ENCODE measurements around the gene RAD51B.

The RAD51B gene

DNA sequence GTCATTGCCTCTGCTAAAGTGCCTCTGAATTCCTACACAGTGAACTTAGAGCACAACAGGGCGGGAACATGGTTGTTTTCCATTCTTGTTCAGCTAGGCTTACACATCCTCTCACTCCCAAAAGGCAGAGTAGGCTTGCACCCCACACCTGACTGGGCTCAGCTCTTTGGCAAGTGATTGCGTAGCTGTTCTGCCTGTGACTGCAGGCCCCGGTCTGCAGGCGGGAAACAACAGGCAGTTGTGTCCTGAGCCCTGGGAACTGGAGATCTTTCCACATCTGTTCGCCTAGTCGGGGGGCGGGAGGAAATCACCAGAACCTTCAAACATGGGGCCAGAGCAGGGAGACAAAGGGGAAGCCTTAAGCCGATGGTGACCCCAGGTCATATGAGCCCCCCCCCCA lies 698.6 kb downstream of the RAD51B start:
- FAIRE-seq (no peak), DNase-seq (ENCODE audit: low spot score) (no peak)

DNA sequence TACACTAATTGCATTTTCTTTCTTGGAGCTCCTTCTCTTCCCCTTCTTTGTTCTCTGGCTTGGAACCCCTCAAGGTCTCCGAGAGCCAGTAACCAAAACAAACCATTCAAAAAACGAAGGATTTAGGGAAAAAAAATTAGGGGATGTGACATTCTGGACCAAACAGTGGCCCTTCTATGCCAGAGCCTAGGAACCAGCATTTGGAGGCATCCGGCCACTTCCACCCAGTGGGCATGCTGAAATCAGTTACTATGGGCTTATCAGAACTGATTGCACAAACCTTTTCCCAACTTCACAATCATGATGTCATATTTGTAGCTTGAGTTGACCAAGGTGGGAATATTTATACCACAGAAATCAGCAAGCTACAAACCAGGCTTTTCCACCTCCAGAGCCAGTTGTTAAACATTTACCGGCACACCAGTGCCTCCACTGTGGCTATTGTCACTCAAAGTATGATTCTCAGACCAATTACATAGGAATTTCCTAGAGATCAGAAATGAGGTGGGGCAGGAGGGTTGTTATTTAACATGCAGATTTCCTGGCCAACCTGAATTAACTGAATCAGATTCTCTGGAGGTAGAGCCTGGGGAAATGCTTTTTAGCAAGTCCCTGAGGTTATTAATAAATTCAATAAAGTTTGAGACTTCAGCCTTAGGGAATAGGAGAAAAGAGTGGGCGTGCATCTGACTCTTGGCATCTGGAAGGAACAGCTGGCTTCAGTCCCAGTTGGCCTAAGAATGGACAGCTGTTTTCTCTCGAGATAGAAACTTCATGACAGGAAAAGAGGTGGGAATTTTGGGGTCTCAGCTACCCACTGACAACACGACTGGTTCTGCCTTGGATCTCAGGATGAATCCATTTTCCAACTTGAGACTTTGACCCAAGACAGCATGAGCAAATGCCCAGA lies 699.4 kb downstream of the RAD51B start:
- peak; percentile 58 for FAIRE-seq
- DNase-seq (ENCODE audit: low spot score), result peak; percentile 47

DNA sequence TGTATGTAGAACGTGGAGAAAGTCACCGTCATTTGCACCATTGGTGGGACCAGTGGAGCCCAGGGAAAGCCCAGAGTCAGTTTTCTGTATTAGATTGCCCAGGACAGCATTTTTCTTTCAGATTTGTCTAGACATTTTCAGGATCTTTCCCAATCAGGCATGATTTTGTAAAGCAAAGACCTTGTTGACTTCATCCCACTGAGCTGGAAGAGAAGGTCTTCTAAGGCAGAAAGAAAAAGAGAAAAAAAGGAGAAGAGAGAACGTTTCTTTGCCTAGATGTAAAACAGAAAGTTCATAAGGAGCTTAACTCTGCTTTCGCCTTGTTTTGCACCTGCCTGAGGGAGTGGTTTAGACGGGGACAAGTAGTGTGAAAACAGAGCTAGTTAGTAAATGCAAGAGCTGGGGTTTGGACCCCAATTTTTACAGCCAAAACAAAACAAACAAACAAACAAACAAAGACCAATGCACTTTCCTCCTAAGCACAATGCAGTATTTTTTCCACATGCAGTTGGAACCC lies 700.1 kb downstream of the RAD51B start:
- DNase-seq (ENCODE audit: low spot score) (no peak), FAIRE-seq (no peak)

DNA sequence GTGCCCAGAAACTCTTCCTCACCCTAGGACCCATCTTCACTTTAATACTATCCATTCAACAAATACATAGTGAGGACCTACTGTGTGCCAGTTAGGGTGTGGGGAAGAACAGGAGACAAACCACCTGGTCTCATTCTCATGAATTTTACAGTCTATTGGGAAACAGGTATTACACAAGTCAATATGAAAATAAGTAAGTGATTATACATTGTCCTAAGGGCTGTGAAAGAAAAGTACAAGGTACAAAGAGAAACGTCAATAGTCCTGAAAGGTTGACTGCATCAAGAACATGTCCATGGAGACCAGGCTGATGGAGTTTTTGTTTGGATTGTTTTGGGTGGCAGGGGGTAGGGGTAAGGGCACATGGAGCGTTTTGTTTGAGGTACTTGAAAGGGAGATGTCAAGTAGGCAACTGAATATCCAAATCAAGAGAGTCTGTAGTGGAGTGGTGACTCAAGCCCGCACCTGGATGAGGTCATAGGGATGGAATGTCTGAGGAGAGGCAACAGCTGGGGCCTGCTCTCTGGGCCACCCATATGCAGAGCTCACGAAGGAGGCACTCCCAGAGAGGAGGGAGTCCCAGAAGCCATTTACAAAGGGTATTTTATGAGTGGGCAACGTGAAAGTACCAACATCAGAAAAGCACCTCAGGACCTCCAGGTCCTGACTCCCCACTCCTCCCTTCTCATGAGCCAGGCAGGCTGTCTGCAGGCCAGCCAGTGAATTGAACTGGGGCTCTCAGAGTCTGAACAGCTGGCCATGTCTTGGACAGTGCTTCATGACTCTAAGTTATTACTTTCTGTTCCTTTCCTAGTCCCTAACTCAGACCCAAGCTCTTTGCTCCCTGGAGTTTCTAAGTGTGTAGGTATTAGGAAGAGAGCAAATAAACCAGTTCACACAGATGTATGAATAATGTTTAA lies 701.3 kb downstream of the RAD51B start:
- peak; percentile 40 for DNase-seq (ENCODE audit: low spot score)
- no peak for FAIRE-seq

DNA sequence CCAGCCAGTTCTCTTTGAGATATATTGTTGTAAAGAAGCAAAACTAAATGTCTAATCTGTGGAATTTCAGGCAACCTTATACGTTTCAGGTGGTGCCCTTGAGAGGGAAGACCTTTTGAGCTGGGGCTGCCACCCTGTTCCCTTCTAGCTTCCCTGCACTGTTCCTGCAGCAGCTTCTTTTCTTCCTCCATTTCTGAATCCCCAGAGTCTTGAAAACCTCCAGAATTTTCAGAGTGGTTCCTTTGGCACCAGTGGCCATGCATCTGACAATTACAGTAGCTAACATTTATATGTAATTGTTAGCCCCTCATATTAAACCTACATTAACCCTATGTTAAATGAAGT lies 702.0 kb downstream of the RAD51B start:
- DNase-seq (ENCODE audit: low spot score) (no peak), FAIRE-seq (no peak)

DNA sequence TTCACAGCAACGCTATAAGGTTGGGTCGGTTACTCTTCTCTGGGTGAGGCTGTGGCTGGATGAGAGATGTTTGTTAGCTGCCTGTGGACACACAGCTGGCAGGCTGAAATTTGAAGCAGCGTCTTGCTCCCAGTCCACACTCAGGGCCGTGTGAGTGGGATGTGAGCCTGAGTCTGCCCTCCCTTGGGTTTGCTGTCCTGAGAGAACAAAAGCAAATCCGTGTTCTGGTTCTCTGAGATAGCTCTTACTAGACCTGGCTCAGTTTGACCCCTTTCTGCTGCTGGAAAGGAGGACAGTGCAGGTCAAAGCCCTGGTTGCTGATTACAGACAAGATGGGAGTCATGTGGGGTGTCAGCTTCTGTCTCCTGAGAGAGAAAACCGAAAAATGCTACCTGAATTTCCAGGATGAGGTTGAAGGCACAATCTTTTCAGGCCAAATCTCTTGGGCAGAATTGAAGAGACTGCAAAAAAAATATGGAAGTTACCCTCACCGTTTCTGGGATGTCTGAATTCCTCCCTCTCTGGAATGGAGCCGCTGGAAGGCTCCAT lies 702.5 kb downstream of the RAD51B start:
- no peak for FAIRE-seq
- no peak for DNase-seq (ENCODE audit: low spot score)

DNA sequence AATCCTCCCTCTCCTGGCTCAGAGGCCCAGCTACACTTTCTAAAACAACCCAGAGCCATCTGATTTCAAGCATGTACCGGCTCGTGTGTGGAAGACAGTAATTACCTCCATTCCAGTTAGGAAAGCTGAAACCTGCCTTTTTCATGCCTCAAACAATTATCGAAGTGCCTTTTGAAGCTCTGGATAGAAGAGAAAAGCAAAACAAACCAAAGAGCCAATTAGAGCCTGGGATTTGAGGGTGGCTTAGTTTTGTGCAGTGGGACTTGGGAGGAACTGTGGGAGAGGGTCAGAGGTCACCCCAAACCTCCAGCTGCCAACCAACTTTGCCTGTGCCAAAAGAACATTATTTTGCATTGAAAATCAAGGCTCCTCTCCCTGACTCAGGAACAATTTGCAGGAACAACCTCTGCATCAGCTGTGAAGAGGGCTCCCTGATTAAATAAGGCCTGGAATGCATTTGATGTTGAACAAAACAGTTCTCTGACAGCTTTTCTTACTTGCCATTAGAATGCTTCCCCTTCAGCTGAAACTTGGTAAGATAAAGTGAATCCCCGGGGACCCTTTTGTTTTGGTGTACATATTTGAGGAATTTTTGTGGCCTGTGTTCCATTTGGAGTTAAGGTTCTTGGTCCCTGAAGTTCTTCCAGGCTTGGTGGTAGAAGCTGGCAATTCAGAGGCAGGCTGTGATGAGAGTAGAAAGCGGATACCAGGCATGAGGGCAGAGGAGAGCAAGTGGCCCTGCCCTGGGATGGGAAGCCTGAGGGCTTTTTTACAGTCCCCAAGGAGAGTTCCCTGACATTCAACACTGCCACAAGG lies 703.1 kb downstream of the RAD51B start:
- FAIRE-seq (no peak), DNase-seq (ENCODE audit: low spot score) (no peak)

DNA sequence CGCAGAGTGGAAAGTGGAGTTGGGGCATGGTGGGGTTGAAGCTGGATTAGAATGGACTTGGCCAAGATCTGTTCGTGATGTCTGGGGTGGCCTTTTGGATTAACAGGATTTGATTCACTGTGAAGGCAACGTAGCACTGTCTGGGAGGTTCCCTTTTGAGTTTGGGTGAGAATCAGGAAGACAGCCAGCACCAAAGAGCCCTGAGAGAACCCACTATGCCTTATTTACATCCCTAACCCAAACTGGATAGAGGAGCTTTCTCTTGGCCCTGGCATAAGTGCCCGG lies 703.7 kb downstream of the RAD51B start:
- DNase-seq (ENCODE audit: low spot score) (no peak), FAIRE-seq (no peak)

DNA sequence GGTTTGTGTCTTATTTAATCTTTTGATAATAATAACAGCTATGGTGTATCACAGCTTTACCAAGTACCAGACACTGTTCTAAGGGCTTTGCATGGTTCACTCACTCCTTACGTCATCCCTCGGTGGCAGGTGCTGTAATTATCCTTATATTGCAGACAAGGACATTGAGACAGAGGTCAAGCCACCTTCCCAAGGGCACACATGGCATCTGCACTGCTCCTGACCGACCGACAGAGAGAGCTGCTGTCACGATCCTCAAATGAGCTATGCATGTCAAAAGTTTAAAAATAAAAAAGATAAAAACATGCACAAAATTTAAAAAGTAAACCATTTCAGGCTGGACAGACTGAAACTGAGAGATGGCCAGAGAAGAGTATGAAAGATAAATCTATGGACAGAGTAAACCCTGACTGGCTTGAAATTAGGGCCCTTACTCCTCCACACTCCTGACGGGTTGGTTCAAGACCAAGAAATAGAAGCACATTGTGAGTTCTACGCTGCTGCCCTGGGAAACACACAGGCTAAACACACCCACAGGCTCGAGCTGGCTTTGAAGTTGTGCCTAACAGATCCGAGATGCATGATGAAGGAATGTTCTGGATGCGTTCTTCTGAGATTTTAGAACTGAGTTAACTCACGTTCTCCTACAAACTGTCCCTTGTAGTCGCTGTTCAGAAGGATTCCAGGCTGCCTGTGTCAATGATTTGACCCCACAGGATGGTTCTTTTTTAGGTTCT lies 704.6 kb downstream of the RAD51B start:
- FAIRE-seq (no peak), DNase-seq (ENCODE audit: low spot score) (no peak)

DNA sequence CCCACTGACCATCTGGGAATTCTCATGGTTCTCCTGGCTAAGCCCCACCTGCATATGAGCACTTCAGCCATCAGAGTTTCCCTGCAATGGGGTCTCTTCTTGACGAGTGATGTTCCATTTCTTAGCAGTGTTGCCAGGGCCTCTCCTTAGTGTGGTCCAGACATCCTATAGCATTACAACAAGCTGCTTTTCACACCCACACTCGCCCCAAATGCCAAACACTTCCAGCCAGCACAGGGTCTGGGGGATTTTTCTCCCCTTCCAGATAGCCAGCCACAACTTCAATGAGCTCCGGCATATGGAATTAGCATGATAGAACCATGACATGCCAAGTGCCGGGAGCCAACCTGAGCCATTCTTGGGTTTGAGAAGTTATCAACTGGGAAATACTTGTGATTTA lies 705.9 kb downstream of the RAD51B start:
- DNase-seq (ENCODE audit: low spot score), result no peak
- FAIRE-seq, result no peak

DNA sequence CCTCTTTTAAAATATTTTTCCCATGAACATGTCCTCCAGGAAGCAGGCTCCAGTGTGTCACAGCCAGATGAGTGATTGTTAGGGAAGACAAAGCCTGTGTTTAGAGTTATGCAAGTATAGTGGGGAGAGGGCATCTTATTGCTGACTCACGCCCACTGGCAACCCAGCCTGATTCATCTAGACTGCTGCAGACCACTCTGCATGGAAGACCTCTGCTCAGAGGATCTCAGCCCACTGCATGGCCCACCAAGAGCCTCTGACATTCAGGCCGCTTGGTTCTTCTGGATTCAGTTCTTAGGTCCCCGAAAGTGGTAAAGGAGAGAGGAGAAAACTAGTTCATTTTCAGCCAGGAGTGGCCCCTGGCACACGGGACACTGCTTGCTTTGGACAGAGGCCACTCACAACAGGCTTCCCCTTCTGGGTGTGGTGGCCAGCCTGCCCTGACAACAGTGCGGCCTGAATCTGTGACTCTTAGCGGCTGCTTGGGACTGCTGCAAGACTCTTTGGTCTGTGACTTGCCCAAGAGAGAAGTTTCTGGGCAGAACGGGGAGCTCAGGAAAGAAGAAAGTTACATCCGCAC lies 707.0 kb downstream of the RAD51B start:
- FAIRE-seq (no peak), DNase-seq (ENCODE audit: low spot score) (peak; percentile 32)

DNA sequence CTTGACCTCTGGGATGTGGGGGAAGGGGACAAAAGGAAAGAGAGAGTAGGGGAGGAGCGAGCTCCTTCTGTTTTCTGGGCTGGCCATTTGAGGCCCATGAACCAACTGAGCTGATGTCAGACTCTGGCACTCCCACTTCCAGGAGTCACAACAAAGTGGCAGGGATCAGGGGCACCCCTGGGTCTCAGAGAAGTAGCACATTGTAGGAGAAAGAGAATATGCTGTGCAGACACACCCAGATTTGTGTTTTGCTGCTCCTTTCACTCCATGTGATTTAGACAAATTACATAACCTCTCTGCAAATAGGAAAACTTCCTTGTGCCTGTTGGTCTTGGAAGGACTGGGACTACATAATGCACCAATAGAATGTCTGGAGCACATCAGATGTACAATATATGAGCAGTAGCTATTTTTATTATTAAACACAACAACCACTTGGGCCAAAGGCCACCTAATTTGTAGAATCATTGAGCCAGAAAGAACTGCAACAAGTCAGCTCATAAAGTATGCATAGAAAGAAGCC lies 707.8 kb downstream of the RAD51B start:
- no peak for FAIRE-seq
- no peak for DNase-seq (ENCODE audit: low spot score)

DNA sequence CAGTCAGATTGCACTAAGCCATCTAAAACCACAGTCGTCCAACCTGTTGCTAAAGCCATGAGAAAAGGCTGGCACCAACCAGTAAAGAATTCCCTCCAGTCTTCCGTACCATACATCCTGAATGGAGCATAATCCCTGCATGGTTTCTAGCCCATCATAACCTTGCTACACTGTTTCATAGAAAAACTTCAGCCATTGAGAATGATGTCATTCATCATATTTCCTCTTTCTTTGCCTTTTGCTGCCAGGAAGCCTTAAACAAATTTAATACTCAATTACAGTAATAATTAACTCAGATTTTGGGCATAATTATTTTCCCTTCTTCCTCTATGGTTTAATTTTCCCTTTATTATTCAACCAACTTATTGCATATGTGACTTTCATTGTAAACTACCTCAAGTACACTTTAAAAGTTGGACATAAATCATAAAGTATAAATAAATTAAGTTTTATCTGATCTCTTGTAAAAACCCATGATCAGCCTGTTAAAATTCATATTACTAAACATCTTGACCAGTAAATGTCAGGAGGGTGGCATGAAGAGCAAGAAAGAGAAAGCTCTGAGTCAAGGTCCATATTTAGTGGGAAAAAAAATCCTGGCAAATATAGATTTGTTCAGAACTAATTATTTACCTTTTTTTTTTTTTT lies 708.6 kb downstream of the RAD51B start:
- FAIRE-seq, result no peak

DNA sequence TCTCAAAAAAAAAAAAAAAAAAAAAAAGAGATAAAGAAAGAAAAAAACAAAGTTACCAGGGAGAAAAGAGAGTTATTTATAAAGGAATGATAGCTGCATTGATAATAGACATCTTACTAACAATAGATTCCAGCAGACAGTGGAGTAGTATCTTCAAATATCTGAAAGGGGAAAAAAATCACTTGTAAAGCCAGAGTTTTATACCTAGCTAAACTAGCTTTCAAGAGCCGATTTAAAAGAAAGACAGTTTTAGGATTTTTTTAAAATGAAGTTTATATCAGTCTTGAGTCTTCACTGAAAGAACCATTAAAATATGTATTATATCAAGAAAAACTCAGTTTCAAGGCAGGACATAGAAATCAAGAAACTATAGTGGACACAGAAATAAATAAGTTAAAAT lies 710.9 kb downstream of the RAD51B start:
- DNase-seq (ENCODE audit: low spot score) (no peak), FAIRE-seq (no peak)

More for the DNA sequence above, 708.6 kb downstream of the RAD51B start:
- DNase-seq (ENCODE audit: low spot score), result no peak

DNA sequence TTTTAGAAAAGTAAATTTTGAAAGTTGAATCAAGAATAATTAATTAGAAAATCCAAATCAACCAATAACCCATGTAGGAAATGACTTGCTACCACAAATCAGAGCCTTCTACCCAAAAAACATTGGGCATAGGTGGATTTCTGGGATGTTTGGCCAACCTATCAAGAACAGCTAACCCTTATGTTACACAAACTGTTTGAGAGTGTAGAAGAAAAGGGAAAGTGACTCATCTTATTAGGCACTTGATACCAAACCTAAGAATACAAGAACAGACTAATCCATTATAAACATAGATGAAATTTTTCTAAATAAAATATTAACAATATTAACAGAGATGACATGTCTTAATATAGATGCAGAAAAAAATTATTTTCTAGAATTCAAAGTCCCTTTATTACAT lies 712.9 kb downstream of the RAD51B start:
- DNase-seq (ENCODE audit: low spot score), result no peak
- FAIRE-seq, result peak; percentile 28

DNA sequence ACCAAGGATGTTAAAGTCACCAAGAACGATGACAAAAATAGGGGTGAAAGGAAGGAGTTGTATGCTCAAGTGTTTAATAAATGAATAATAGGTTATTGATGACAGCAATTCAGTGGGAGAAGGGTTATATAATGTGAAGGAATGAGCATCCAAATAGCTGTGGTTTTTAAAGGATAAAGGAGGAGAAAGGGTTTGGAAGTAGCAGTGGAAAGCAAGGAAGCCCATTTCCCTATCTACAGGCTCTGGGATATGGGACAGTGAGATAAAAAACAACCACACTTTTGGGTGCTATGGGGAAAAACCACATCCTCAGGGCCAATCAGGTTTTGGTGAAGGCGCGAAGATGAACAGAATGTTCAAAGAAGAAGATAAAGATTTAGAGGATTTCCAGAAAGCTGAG lies 714.7 kb downstream of the RAD51B start:
- no peak for DNase-seq (ENCODE audit: low spot score)

DNA sequence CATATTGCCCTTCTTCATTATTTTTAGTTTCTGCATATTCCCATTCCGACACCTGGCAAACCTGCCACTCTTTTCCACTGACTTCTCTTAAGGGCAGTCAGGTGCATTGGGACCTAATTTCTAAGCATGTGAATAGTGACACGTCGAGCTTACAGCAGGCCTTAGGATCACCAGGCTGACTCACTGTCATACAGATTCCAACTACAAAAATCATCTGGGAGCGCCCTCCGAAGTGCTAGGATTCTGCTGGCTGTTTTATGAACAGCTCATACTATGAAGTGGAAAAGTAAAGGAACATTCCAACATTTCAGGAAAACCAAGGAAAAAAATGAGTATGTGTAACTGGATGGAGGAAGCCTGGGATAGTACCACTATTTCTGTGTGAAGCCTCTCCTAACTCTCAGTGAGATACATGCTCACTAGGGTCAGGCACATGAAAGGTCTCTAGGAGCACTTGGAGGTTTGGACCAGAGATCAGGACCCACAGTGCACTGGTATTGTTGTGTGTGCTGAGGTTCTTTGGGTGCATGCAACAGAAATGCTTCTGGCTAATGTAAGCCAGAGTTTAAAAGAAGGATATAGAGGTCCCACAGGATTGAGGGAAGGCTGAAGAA lies 715.9 kb downstream of the RAD51B start:
- FAIRE-seq (peak; percentile 86), DNase-seq (ENCODE audit: low spot score) (peak; percentile 77)

More for the DNA sequence above, 714.7 kb downstream of the RAD51B start:
- no peak for FAIRE-seq

DNA sequence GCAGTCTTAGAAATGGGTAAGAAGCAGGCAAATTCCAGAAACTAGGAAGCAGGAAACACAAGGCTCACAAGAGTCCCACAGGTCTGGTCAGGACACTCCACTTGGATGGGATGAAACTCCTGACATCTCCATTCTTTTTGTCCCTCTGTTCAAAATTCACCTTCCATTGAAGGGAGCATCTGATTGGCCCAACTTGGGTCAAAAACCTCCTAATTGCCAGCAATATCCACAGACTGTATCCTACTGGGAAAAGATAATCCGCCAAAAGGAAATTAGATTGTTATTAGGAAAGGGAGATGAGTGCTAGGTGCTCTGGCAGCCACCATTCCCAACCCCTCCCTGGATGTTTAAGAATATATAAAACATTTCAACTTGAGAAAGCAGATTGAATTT lies 716.4 kb downstream of the RAD51B start:
- FAIRE-seq, result no peak
- no peak for DNase-seq (ENCODE audit: low spot score)

DNA sequence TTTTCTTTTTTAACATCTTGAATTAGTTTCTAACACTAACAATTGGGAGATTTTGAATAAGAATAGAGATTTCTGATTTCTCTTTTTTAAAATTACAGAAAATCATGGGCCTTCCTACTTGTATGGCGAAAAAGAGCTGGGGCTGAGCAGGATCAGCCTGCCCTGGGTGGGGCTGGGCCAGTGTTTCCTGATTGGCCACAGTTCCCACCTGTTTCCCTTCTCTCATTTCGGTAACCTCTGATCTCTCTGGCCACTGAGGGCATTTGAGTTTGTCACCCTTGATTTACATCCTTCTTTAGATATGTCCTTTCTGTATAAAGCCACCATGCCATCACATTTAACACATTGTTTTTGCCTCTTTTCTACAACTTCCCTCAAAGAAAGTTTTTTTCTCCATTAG lies 719.1 kb downstream of the RAD51B start:
- DNase-seq (ENCODE audit: low spot score) (no peak), FAIRE-seq (no peak)

Measured in RCC 7860 (cell line).